ENCODE data around the gene SLC25A23. TPM values are rescaled to one million over a fixed set of nuclear protein-coding genes. Genes with fewer than 3 reads are reported as not detected.

SLC25A23 gene
- total RNA-seq, 1 experiment from 2014 or later: 67.6 TPM

GRCh38 chr19:6466526-6467248 is 7.1 kb upstream of the SLC25A23 start:
- BruUV-seq (replicated peaks): no TSS peak
- intact Hi-C loops (cut with micrococcal nuclease; ENCODE audit: unreplicated experiment): no loop called here
- Mint-ChIP-seq H3K36me3 (ENCODE audit: insufficient read depth, unreplicated experiment) (peaks cover 42% of the 10 kb centered on the region), H3K4me1 (ENCODE audit: low read depth, unreplicated experiment) (peaks cover 15% of the 10 kb centered on the region), H3K9me3 (ENCODE audit: low read depth, unreplicated experiment) (no peaks in the 10 kb centered on the region), H3K4me3 (ENCODE audit: low read depth, unreplicated experiment) (no peak overlapping the region), H3K27ac (ENCODE audit: unreplicated experiment) (no peak overlapping the region), H3K27me3 (ENCODE audit: unreplicated experiment) (no peaks in the 10 kb centered on the region)
- CTCF ChIA-PET: no interaction called here
- no peak for DNase-seq
- TF ChIP-seq, protein P1, sequence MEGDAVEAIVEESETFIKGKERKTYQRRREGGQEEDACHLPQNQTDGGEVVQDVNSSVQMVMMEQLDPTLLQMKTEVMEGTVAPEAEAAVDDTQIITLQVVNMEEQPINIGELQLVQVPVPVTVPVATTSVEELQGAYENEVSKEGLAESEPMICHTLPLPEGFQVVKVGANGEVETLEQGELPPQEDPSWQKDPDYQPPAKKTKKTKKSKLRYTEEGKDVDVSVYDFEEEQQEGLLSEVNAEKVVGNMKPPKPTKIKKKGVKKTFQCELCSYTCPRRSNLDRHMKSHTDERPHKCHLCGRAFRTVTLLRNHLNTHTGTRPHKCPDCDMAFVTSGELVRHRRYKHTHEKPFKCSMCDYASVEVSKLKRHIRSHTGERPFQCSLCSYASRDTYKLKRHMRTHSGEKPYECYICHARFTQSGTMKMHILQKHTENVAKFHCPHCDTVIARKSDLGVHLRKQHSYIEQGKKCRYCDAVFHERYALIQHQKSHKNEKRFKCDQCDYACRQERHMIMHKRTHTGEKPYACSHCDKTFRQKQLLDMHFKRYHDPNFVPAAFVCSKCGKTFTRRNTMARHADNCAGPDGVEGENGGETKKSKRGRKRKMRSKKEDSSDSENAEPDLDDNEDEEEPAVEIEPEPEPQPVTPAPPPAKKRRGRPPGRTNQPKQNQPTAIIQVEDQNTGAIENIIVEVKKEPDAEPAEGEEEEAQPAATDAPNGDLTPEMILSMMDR (IDR thresholded peaks at IDR 0.05; ENCODE audit: unreplicated experiment): no peak

DNA sequence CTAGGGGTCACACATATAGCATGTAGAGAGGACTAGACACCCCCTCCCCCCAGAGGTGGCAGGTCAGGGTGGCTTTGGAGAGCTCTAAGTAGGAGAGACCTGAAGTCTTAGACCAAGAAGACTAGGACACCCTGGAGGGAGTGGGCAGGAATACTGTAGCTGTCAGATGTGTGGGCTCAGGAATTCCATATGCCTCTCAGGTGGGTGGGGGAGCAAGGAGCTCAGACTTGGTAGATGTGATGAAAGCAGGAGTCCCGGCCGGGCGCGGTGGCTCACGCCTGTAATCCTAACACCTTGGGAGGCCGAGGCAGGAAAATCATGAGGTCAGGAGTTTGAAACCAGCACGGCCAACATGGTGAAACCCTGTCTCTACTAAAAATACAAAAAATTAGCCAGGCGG is 6.1 kb upstream of the SLC25A23 start:
- H3K4me3 Mint-ChIP-seq (ENCODE audit: low read depth, unreplicated experiment): peak overlapping the region; percentile 90
- H3K27ac Mint-ChIP-seq (ENCODE audit: unreplicated experiment): peak overlapping the region; percentile 89
- BruUV-seq (replicated peaks): no TSS peak

GRCh38 chr19:6465006-6465405 is 5.4 kb upstream of the SLC25A23 start:
- CTCF ChIA-PET: interaction anchor here (0.7 kb wide), 1 partner anchor 105 kb away, joined by 3 read pairs; no protein-coding TSS in a partner anchor
- peaks cover 15% of the 10 kb centered on the region for H3K4me1 Mint-ChIP-seq (ENCODE audit: low read depth, unreplicated experiment)
- H3K9me3 Mint-ChIP-seq (ENCODE audit: low read depth, unreplicated experiment): no peaks in the 10 kb centered on the region
- peaks cover 48% of the 10 kb centered on the region for H3K36me3 Mint-ChIP-seq (ENCODE audit: insufficient read depth, unreplicated experiment)
- intact Hi-C loops (cut with micrococcal nuclease; ENCODE audit: unreplicated experiment): no loop called here
- BruUV-seq (replicated peaks): no TSS peak
- peak overlapping the region; percentile 89 for H3K27ac Mint-ChIP-seq (ENCODE audit: unreplicated experiment)
- TF ChIP-seq, protein P1 (IDR thresholded peaks at IDR 0.05; ENCODE audit: unreplicated experiment): no peak
- no peak for DNase-seq
- peak overlapping the region; percentile 90 for H3K4me3 Mint-ChIP-seq (ENCODE audit: low read depth, unreplicated experiment)
- H3K27me3 Mint-ChIP-seq (ENCODE audit: unreplicated experiment): no peaks in the 10 kb centered on the region

More for the DNA sequence above, 6.1 kb upstream of the SLC25A23 start:
- H3K9me3 Mint-ChIP-seq (ENCODE audit: low read depth, unreplicated experiment): no peaks in the 10 kb centered on the region
- DNase-seq: no peak
- CTCF ChIA-PET: no interaction called here
- H3K27me3 Mint-ChIP-seq (ENCODE audit: unreplicated experiment): no peaks in the 10 kb centered on the region
- peaks cover 42% of the 10 kb centered on the region for H3K36me3 Mint-ChIP-seq (ENCODE audit: insufficient read depth, unreplicated experiment)
- TF ChIP-seq, protein P1 (IDR thresholded peaks at IDR 0.05; ENCODE audit: unreplicated experiment): no peak
- H3K4me1 Mint-ChIP-seq (ENCODE audit: low read depth, unreplicated experiment): peaks cover 15% of the 10 kb centered on the region
- intact Hi-C loops (cut with micrococcal nuclease; ENCODE audit: unreplicated experiment): no loop called here

DNA sequence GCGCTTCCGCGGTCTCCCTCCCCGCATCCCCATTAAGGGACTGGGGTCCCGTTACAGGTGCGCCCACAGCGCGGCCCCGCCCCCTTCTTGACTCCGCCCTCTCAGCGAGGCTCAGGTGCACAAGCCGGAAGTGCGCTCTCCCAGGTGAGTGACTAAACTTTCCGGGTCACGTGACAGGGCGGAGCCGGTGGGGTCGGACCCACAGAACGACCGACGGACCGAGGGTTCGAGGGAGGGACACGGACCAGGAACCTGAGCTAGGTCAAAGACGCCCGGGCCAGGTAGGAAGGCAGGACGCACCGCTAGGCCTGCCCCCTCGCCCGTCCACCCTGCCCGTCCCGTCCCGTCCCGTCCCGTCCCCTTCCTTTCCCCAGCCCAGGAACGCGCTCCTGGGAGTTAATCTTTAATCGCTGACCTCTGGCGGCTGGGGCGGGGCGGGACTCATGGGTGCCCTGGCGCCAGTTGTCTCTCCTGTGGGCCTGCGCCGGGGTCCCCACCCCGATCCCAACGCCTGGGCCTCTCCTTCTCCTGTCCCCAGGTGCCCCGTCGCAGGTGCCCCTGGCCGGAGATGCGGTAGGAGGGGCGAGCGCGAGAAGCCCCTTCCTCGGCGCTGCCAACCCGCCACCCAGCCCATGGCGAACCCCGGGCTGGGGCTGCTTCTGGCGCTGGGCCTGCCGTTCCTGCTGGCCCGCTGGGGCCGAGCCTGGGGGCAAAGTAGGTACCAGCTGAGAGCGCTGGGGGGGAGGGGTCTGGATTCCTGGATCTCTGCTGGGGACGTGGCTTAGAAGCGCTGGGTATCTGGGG is 4.7 kb upstream of the SLC25A23 start, which contains the start of gene CRB3:
Gene CRB3 (plus strand): TSS at position 202 of the 804 bp plus-strand sequence. CDS start 431 bp downstream, at position 633.
- H3K4me1 Mint-ChIP-seq (ENCODE audit: low read depth, unreplicated experiment): peaks cover 15% of the 10 kb centered on the region
- TF ChIP-seq, protein P1 (IDR thresholded peaks at IDR 0.05; ENCODE audit: unreplicated experiment): no peak
- H3K27ac Mint-ChIP-seq (ENCODE audit: unreplicated experiment): peak within 1 kb of the TSS; percentile 89
- DNase-seq: peak; percentile 95
- intact Hi-C loops (cut with micrococcal nuclease; ENCODE audit: unreplicated experiment): no loop called here
- peaks cover 55% of the 10 kb centered on the region for H3K36me3 Mint-ChIP-seq (ENCODE audit: insufficient read depth, unreplicated experiment)
- no peaks in the 10 kb centered on the region for H3K9me3 Mint-ChIP-seq (ENCODE audit: low read depth, unreplicated experiment)
- H3K4me3 Mint-ChIP-seq (ENCODE audit: low read depth, unreplicated experiment): peak within 1 kb of the TSS; percentile 90
- TSS peak; percentile 8 for BruUV-seq (replicated peaks)
- no peaks in the 10 kb centered on the region for H3K27me3 Mint-ChIP-seq (ENCODE audit: unreplicated experiment)
- CTCF ChIA-PET: interaction anchor here (0.7 kb wide), 1 partner anchor 104 kb away, joined by 3 read pairs; no protein-coding TSS in a partner anchor

Measured in Calu3 (cell line).